ENCODE measurements around the gene ZC3H12D.
A peak's percentile ranks its signal among the peaks of the same experiment; 100 is the strongest.
"Not testable (repeated sequence)": the region's sequence is repeated elsewhere in the genome, so short reads cannot be mapped to it uniquely, and the experiment has no call there.

The ZC3H12D gene

GRCh38 chr6:149467265-149467664 is 17.5 kb downstream of the ZC3H12D start:
- TF ChIP-seq CTCF (conservative IDR thresholded peaks at IDR 0.05; ENCODE audit: low read depth, low read length) = no peak
- H3K4me3 ChIP-seq (ENCODE audit: low read depth, low read length) = no peak overlapping the region
- no peak for DNase-seq (ENCODE audit: low read depth)

- no peak for DNase-seq (ENCODE audit: low read depth)
- no peak for TF ChIP-seq CTCF (conservative IDR thresholded peaks at IDR 0.05; ENCODE audit: low read depth, low read length)
- no peak overlapping the region for H3K4me3 ChIP-seq (ENCODE audit: low read depth, low read length)
These were observed 20.4 kb downstream of the ZC3H12D start for GRCh38 chr6:149464411-149464810.

GRCh38 chr6:149463781-149464180 is 21.0 kb downstream of the ZC3H12D start:
- no peak for TF ChIP-seq CTCF (conservative IDR thresholded peaks at IDR 0.05; ENCODE audit: low read depth, low read length)
- peak; percentile 62 for DNase-seq (ENCODE audit: low read depth)
- no peak overlapping the region for H3K4me3 ChIP-seq (ENCODE audit: low read depth, low read length)

GRCh38 chr6:149462712-149463111 is 22.1 kb downstream of the ZC3H12D start:
- not testable (repeated sequence) for H3K4me3 ChIP-seq (ENCODE audit: low read depth, low read length); DNase-seq (ENCODE audit: low read depth)

- TF ChIP-seq CTCF (conservative IDR thresholded peaks at IDR 0.05; ENCODE audit: low read depth, low read length) = no peak
- H3K4me3 ChIP-seq (ENCODE audit: low read depth, low read length) = no peak overlapping the region
- no peak for DNase-seq (ENCODE audit: low read depth)
These were observed 23.1 kb downstream of the ZC3H12D start for GRCh38 chr6:149461670-149462069.

GRCh38 chr6:149460249-149460648 is 24.6 kb downstream of the ZC3H12D start:
- DNase-seq (ENCODE audit: low read depth); H3K4me3 ChIP-seq (ENCODE audit: low read depth, low read length): not testable (repeated sequence)

GRCh38 chr6:149459761-149460160 is 25.1 kb downstream of the ZC3H12D start:
- no peak for DNase-seq (ENCODE audit: low read depth)
- no peak overlapping the region for H3K4me3 ChIP-seq (ENCODE audit: low read depth, low read length)
- TF ChIP-seq CTCF (conservative IDR thresholded peaks at IDR 0.05; ENCODE audit: low read depth, low read length) = no peak

- no peak for DNase-seq (ENCODE audit: low read depth)
- H3K4me3 ChIP-seq (ENCODE audit: low read depth, low read length) = no peak overlapping the region
- no peak for TF ChIP-seq CTCF (conservative IDR thresholded peaks at IDR 0.05; ENCODE audit: low read depth, low read length)
These were observed 26.0 kb downstream of the ZC3H12D start for GRCh38 chr6:149458806-149459205.
